ENCODE data around the gene FKBP1C. TPM values are rescaled to one million over a fixed set of nuclear protein-coding genes. Genes with fewer than 3 reads are reported as not detected.
"Not testable (repeated sequence)": the region's sequence is repeated elsewhere in the genome, so short reads cannot be mapped to it uniquely, and the experiment has no call there.

The FKBP1C gene
- total RNA-seq (ENCODE audit: low replicate concordance): 0.34 TPM in 1 of 2 replicates, not detected in the other

- not testable (repeated sequence) for H3K4me3 ChIP-seq; H3K27me3 Mint-ChIP-seq (ENCODE audit: insufficient read depth, low read depth); H3K9me3 ChIP-seq (ENCODE audit: low read depth); H3F3A ChIP-seq (ENCODE audit: low read depth); H4K20me1 ChIP-seq (ENCODE audit: low read depth); H3K4me1 ChIP-seq; H3K9ac ChIP-seq; H3K4me3 Mint-ChIP-seq; H3K27ac ChIP-seq; H3K79me2 ChIP-seq (ENCODE audit: low read depth); H3K4me2 ChIP-seq; H3K36me3 Mint-ChIP-seq; H2AFZ ChIP-seq (replicated peaks); H3K27ac Mint-ChIP-seq; H3K27me3 ChIP-seq; H3K36me3 ChIP-seq; DNase-seq (ENCODE audit: low spot score); H3K4me1 Mint-ChIP-seq
- peaks cover 12% of the 10 kb centered on the region for H3K9me3 Mint-ChIP-seq
Measured at GRCh38 chr6:63211343-63211742, at the start of gene FKBP1C. FKBP1C (plus strand) TSS chr6:63211469.

DNA sequence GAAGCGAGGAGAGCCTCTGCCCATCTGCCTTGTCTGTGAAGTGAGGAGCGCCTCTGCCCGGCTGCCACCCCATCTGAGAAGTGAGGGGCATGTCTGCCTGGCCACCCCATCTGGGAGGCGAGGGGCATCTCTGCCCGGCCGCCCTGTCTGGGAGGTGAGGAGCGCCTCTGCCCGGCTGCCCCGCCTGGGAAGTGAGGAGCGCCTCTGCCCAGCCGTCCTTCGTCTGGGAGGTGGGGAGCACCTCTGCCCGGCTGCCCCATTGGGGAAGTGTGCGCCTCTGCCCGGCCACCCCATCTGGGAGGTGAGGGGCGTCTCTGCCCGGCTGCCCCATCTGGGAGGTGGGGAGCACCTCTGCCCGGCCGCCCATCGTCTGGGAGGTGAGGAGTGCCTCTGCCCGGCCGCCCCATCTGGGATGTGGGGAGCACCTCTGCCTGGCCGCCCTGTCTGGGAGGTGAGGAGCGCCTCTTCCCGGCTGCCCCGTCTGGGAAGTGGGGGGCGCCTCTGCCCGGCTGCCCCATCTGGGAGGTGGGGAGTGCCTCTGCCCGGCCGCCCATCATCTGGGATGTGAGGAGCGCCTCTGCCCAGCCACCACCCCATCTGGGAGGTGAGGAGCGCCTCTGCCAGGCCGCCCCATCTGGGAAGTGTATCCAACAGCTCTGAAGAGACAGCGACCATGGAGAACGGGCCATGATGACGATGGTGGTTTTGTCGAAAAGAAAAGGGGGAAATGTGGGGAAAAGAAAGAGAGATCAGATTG is 47.0 kb upstream of the FKBP1C start:
- H3K4me3 Mint-ChIP-seq; H2AFZ ChIP-seq (replicated peaks); DNase-seq (ENCODE audit: low spot score); H3K79me2 ChIP-seq (ENCODE audit: low read depth); H3K9ac ChIP-seq; H3K27ac ChIP-seq; H3K4me3 ChIP-seq; H3K36me3 ChIP-seq; H3F3A ChIP-seq (ENCODE audit: low read depth); H3K4me2 ChIP-seq; H3K27me3 Mint-ChIP-seq (ENCODE audit: insufficient read depth, low read depth); H3K36me3 Mint-ChIP-seq; H3K9me3 ChIP-seq (ENCODE audit: low read depth); H3K27ac Mint-ChIP-seq; H3K4me1 Mint-ChIP-seq; H3K4me1 ChIP-seq; H4K20me1 ChIP-seq (ENCODE audit: low read depth); H3K27me3 ChIP-seq: not testable (repeated sequence)
- H3K9me3 Mint-ChIP-seq: peaks cover 10% of the 10 kb centered on the region

GRCh38 chr6:63174173-63174572 is 37.1 kb upstream of the FKBP1C start:
- TF ChIP-seq EZH2phosphoT487 (IDR thresholded peaks at IDR 0.05) (no peak), EZH2 (IDR thresholded peaks at IDR 0.05) (no peak), CTCF (IDR thresholded peaks at IDR 0.05) (no peak)
- H3K27me3 Mint-ChIP-seq (ENCODE audit: insufficient read depth, low read depth): no peaks in the 10 kb centered on the region
- H3K4me3 ChIP-seq: no peak overlapping the region

GRCh38 chr6:63176181-63176580 is 35.1 kb upstream of the FKBP1C start:
- Histone ChIP-seq H4K20me1 (ENCODE audit: low read depth) (no peaks in the 10 kb centered on the region), H3F3A (ENCODE audit: low read depth) (no peaks in the 10 kb centered on the region), H3K27ac (no peak overlapping the region), H3K36me3 (no peaks in the 10 kb centered on the region), H2AFZ (replicated peaks) (no peak overlapping the region), H3K79me2 (ENCODE audit: low read depth) (no peaks in the 10 kb centered on the region), H3K4me1 (no peaks in the 10 kb centered on the region), H3K9me3 (ENCODE audit: low read depth) (no peaks in the 10 kb centered on the region), H3K4me2 (no peak overlapping the region), H3K27me3 (no peaks in the 10 kb centered on the region), H3K4me3 (no peak overlapping the region), H3K9ac (no peak overlapping the region)
- Mint-ChIP-seq H3K27ac (no peak overlapping the region), H3K27me3 (ENCODE audit: insufficient read depth, low read depth) (no peaks in the 10 kb centered on the region), H3K36me3 (no peaks in the 10 kb centered on the region), H3K4me3 (no peak overlapping the region), H3K4me1 (no peaks in the 10 kb centered on the region), H3K9me3 (no peaks in the 10 kb centered on the region)
- no peak for DNase-seq (ENCODE audit: low spot score)
- TF ChIP-seq EZH2phosphoT487 (IDR thresholded peaks at IDR 0.05) (no peak), CTCF (IDR thresholded peaks at IDR 0.05) (no peak), EZH2 (IDR thresholded peaks at IDR 0.05) (no peak)

More at GRCh38 chr6:63174173-63174572, 37.1 kb upstream of the FKBP1C start:
- Histone ChIP-seq H2AFZ (replicated peaks) (no peak overlapping the region), H3K27ac (no peak overlapping the region), H3K9me3 (ENCODE audit: low read depth) (no peaks in the 10 kb centered on the region), H3K9ac (no peak overlapping the region), H3F3A (ENCODE audit: low read depth) (no peaks in the 10 kb centered on the region), H3K4me1 (no peaks in the 10 kb centered on the region), H3K4me2 (no peak overlapping the region), H3K27me3 (no peaks in the 10 kb centered on the region), H3K36me3 (no peaks in the 10 kb centered on the region), H4K20me1 (ENCODE audit: low read depth) (no peaks in the 10 kb centered on the region), H3K79me2 (ENCODE audit: low read depth) (no peaks in the 10 kb centered on the region)
- Mint-ChIP-seq H3K27ac (no peak overlapping the region), H3K4me3 (no peak overlapping the region), H3K9me3 (no peaks in the 10 kb centered on the region), H3K36me3 (no peaks in the 10 kb centered on the region), H3K4me1 (no peaks in the 10 kb centered on the region)
- DNase-seq (ENCODE audit: low spot score): no peak

Measured in neural progenitor cell (in vitro differentiated cells).